Astrocyte (in vitro differentiated cells and primary cell): ENCODE measurements around the gene COL6A1. TPM values are rescaled to one million over a fixed set of nuclear protein-coding genes. Genes with fewer than 3 reads are reported as not detected.

Source experiments
- DNase-seq: peaks from one replicate; pipeline ENCODE4 v3.0.0-alpha.2; 2010; ENCODE audit warnings: low read depth
- FAIRE-seq: peaks from 2 replicates; lab custom pipeline; 2011; peaks lifted over from hg19 to GRCh38; lab: Jason Lieb, UNC
- H2AFZ ChIP-seq: 2 replicates; pipeline ENCODE4 v1.6.0; 2012; ENCODE audit warnings: low read depth, low read length, inconsistent platforms
- H3K27ac ChIP-seq: 2 replicates; pipeline ENCODE4 v1.5.1; 2011; ENCODE audit warnings: low read depth, low read length, inconsistent platforms
- H3K27me3 ChIP-seq: 2 replicates; pipeline ENCODE4 v1.6.0; 2011; ENCODE audit warnings: low read length, inconsistent platforms; ENCODE audit not compliant: insufficient read depth
- H3K36me3 ChIP-seq: 2 replicates; pipeline ENCODE4 v1.5.1; 2011; ENCODE audit warnings: low read length, inconsistent platforms; ENCODE audit not compliant: insufficient read depth
- H3K4me1 ChIP-seq: 2 replicates; pipeline ENCODE4 v1.5.1; 2011; ENCODE audit warnings: low read length, inconsistent platforms; ENCODE audit not compliant: insufficient read depth
- H3K4me2 ChIP-seq: 2 replicates; pipeline ENCODE4 v1.6.0; 2012; ENCODE audit warnings: low read length, inconsistent platforms
- H3K4me3 ChIP-seq: 2 replicates; pipeline ENCODE4 v1.5.1; 2011; ENCODE audit warnings: low read depth, mild to moderate bottlenecking, low read length, inconsistent platforms; ENCODE audit not compliant: insufficient read depth
- H3K79me2 ChIP-seq: 2 replicates; pipeline ENCODE4 v1.6.0; 2012; ENCODE audit warnings: mild to moderate bottlenecking, low read length, inconsistent platforms; ENCODE audit not compliant: insufficient read depth
- H3K9ac ChIP-seq: 2 replicates; pipeline ENCODE4 v1.6.0; 2012; ENCODE audit warnings: mild to moderate bottlenecking, low read length, inconsistent platforms
- H3K9me3 ChIP-seq: 2 replicates; pipeline ENCODE4 v1.5.1; 2012; ENCODE audit warnings: low read depth, mild to moderate bottlenecking, low read length, inconsistent platforms; ENCODE audit not compliant: insufficient read depth
- H4K20me1 ChIP-seq: 2 replicates; pipeline ENCODE4 v1.6.0; 2012; ENCODE audit warnings: low read length, inconsistent platforms; ENCODE audit not compliant: insufficient read depth
- H3K27ac Mint-ChIP-seq: one replicate; pipeline ENCODE4 v1.8.0; 2021; ENCODE audit warnings: mild to moderate bottlenecking, mixed read lengths; ENCODE audit not compliant: unreplicated experiment
- H3K27me3 Mint-ChIP-seq: one replicate; pipeline ENCODE4 v1.8.0; 2021; ENCODE audit warnings: low read depth, mixed read lengths; ENCODE audit not compliant: unreplicated experiment
- H3K36me3 Mint-ChIP-seq: one replicate; pipeline ENCODE4 v1.8.0; 2021; ENCODE audit warnings: low read depth, mixed read lengths; ENCODE audit not compliant: unreplicated experiment
- H3K4me1 Mint-ChIP-seq: one replicate; pipeline ENCODE4 v1.8.0; 2021; ENCODE audit warnings: low read depth, mixed read lengths; ENCODE audit not compliant: unreplicated experiment
- H3K4me3 Mint-ChIP-seq: one replicate; pipeline ENCODE4 v1.8.0; 2021; ENCODE audit warnings: mild to moderate bottlenecking, moderate library complexity, mixed read lengths; ENCODE audit not compliant: unreplicated experiment
- H3K9me3 Mint-ChIP-seq: one replicate; pipeline ENCODE4 v1.8.0; 2021; ENCODE audit warnings: mild to moderate bottlenecking, mixed read lengths; ENCODE audit not compliant: unreplicated experiment
- EZH2 ChIP-seq: IDR thresholded peaks from 2 replicates; pipeline ENCODE4 v1.6.1; 2012; ENCODE audit warnings: mild to moderate bottlenecking, low read length, inconsistent platforms; ENCODE audit not compliant: insufficient read depth
- total RNA-seq: library from RNA; stranded (reverse); gene quantifications from 2 replicates; pipeline ENCODE4 v1.2.1, GENCODE V29; 2021
- TF ChIP-seq, protein P1 (sequence below): IDR thresholded peaks from 2 replicates; pipeline ENCODE4 v1.5.1; 2011; ENCODE audit warnings: low read depth, mild to moderate bottlenecking, inconsistent platforms, low read length, moderate library complexity; ENCODE audit not compliant: insufficient read depth

COL6A1 gene
- total RNA-seq, 1 donor from 2014 or later: 131 TPM

GRCh38 chr21:45997495-45998275, 16.1 kb downstream of the COL6A1 start:
- no peak for DNase-seq
- no peak overlapping the region for H3K4me2 ChIP-seq

GRCh38 chr21:45998276-45998701, 16.7 kb downstream of the COL6A1 start:
- H3K9me3 ChIP-seq: no peaks in the 10 kb centered on the region
- peaks cover 39% of the 10 kb centered on the region for H3K79me2 ChIP-seq
- no peak overlapping the region for H3K4me2 ChIP-seq
- Mint-ChIP-seq H3K27me3 (no peaks in the 10 kb centered on the region), H3K9me3 (no peaks in the 10 kb centered on the region), H3K36me3 (peaks cover 3% of the 10 kb centered on the region), H3K27ac (no peak overlapping the region), H3K4me3 (no peak overlapping the region), H3K4me1 (no peaks in the 10 kb centered on the region)
- no peak overlapping the region for H3K4me3 ChIP-seq
- FAIRE-seq: no peak
- peaks cover 22% of the 10 kb centered on the region for H3K36me3 ChIP-seq
- H4K20me1 ChIP-seq: peaks cover 46% of the 10 kb centered on the region
- H3K27me3 ChIP-seq: no peaks in the 10 kb centered on the region
- no peak overlapping the region for H2AFZ ChIP-seq
- no peak for DNase-seq
- TF ChIP-seq, protein P1, sequence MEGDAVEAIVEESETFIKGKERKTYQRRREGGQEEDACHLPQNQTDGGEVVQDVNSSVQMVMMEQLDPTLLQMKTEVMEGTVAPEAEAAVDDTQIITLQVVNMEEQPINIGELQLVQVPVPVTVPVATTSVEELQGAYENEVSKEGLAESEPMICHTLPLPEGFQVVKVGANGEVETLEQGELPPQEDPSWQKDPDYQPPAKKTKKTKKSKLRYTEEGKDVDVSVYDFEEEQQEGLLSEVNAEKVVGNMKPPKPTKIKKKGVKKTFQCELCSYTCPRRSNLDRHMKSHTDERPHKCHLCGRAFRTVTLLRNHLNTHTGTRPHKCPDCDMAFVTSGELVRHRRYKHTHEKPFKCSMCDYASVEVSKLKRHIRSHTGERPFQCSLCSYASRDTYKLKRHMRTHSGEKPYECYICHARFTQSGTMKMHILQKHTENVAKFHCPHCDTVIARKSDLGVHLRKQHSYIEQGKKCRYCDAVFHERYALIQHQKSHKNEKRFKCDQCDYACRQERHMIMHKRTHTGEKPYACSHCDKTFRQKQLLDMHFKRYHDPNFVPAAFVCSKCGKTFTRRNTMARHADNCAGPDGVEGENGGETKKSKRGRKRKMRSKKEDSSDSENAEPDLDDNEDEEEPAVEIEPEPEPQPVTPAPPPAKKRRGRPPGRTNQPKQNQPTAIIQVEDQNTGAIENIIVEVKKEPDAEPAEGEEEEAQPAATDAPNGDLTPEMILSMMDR: no peak
- TF ChIP-seq EZH2: no peak
- H3K4me1 ChIP-seq: peaks cover 10% of the 10 kb centered on the region
- no peak overlapping the region for H3K9ac ChIP-seq
- H3K27ac ChIP-seq: no peak overlapping the region

More at GRCh38 chr21:45997495-45998275, 16.1 kb downstream of the COL6A1 start:
- no peaks in the 10 kb centered on the region for H3K9me3 ChIP-seq
- Mint-ChIP-seq H3K27ac (no peak overlapping the region), H3K4me1 (no peaks in the 10 kb centered on the region), H3K36me3 (peaks cover 3% of the 10 kb centered on the region), H3K27me3 (no peaks in the 10 kb centered on the region), H3K9me3 (no peaks in the 10 kb centered on the region), H3K4me3 (no peak overlapping the region)
- peaks cover 27% of the 10 kb centered on the region for H3K36me3 ChIP-seq
- H4K20me1 ChIP-seq: peaks cover 51% of the 10 kb centered on the region
- H3K4me3 ChIP-seq: no peak overlapping the region
- no peak overlapping the region for H3K27ac ChIP-seq
- no peaks in the 10 kb centered on the region for H3K27me3 ChIP-seq
- H3K79me2 ChIP-seq: peaks cover 45% of the 10 kb centered on the region
- no peak for FAIRE-seq
- H3K9ac ChIP-seq: no peak overlapping the region
- no peak for TF ChIP-seq EZH2
- TF ChIP-seq, protein P1: no peak
- no peak overlapping the region for H2AFZ ChIP-seq
- H3K4me1 ChIP-seq: peaks cover 10% of the 10 kb centered on the region
